Pancreas (tissue), 10 donors: ENCODE results near the gene DNAJB14. TPM values are rescaled to one million over a fixed set of nuclear protein-coding genes. Genes with fewer than 3 reads are reported as not detected.

Experiments used
- ATAC-seq, 4 donors: fragments of 200-7000 bp; cut with Tn5 transposase; one replicate each; pipeline versions ENCODE4 v1.8.0 to v1.9.1; 2020; ENCODE audit warnings: mild to moderate bottlenecking in 4 of 4, moderate library complexity in 4 of 4
- DNase-seq, 6 donors: peaks; one replicate each; pipeline ENCODE4 v3.0.0-alpha.2; 2020
- FAIRE-seq: peaks from 2 replicates; lab custom pipeline; 2012; peaks lifted over from hg19 to GRCh38; lab: Jason Lieb, UNC
- H3K27ac ChIP-seq, 4 donors: fragments of 200-600 bp; sonication (generic); 1 replicate in 3 of 4; 2 replicates in 1 of 4; pipeline versions ENCODE4 v1.5.0 to v1.8.0; 2020
- H3K27me3 ChIP-seq, 4 donors: fragments of 200-600 bp; one replicate each; pipeline ENCODE4 v1.8.0; 2021
- H3K36me3 ChIP-seq, 3 donors: fragments of 200-600 bp; sonication (generic) in 1 of 3; one replicate each; pipeline versions ENCODE4 v1.5.0 to v1.8.0; 2020 to 2021
- H3K4me1 ChIP-seq, 3 donors: fragments of 200-600 bp; one replicate each; pipeline ENCODE4 v1.8.0; 2021
- H3K4me3 ChIP-seq, 4 donors: fragments of 200-600 bp; sonication (generic) in 2 of 4; one replicate each; pipeline versions ENCODE4 v1.5.0 to v1.8.0; 2020 to 2021
- H3K9me3 ChIP-seq, 4 donors: fragments of 200-600 bp; one replicate each; pipeline ENCODE4 v1.8.0; 2021
- CTCF ChIP-seq, 4 donors: fragments of 200-600 bp; sonication (generic) in 3 of 4; IDR thresholded peaks; one replicate each; pipeline versions ENCODE4 v1.5.0 to v1.8.0; 2021; ENCODE audit warnings: antibody characterized with exemption in 4 of 4
- WGBS, 2 donors: extraction: QIAGEN DNeasy Blood & Tissue Kit; methylation state at CpG; one replicate each; pipeline ENCODE4 v1.1.7; 2013; 5-methylcytosine and 5-hydroxymethylcytosine counted together
- intact Hi-C, 3 donors: fragments of 100-400 bp; cut with DNase I; formaldehyde crosslinking; loops; one replicate each; pipeline versions ENCODE4 v1.11.1 to v1.14.2; 2022
- polyA plus RNA-seq, 2 donors: library from polyadenylated mRNA; stranded (reverse); fragments of 200-250 nt; gene quantifications; one replicate each; pipeline ENCODE4 v1.2.3, GENCODE V29; 2013
- total RNA-seq, 6 donors: library from RNA; stranded (reverse); fragmentation: NEBNext Ultra II Directional in 4 of 6; extraction: Animal tissue kit (Norgen Biotek cat#: 25700) in 4 of 6; gene quantifications; one replicate each; pipeline versions ENCODE4 v1.2.1 to v1.2.4, GENCODE V29; 2021 to 2023
- donor health status: healthy with polysubstance abuse.
- donor health status: DM: no; HTN: no; CAD: no; lungs with moderate emphysema.
- donor health status: DM: no; HTN: no; CAD: no.
- donor health status: control.
- donor health status: control.
- donor health status: Bipolar disorder and iron deficiency.
- donor health status: DM: yes; HTN: yes; CAD: no.
- donor health status: DM: no; HTN: no; CAD: no.
- donor health status: DM: no; HTN: no; CAD: no.
- donor health status: DM: yes; HTN: yes; CAD: no.

DNAJB14 gene
- total and polyA plus RNA-seq, 8 donors: 3.6 to 23.7 (median 11.6) TPM

- no peak for TF ChIP-seq CTCF (IDR thresholded peaks at IDR 0.05)
- no peak for DNase-seq
- H3K27ac ChIP-seq: no peak overlapping the region
- no peaks in the 10 kb centered on the region for H3K36me3 ChIP-seq
- WGBS, 2 donors: 45 to 54% methylated on average over 8 of the region's 8 CpGs
- intact Hi-C loops: no loop called here
- H3K9me3 ChIP-seq: no peaks in the 10 kb centered on the region
- ATAC-seq: no peak
- H3K4me3 ChIP-seq: no peak overlapping the region
- H3K4me1 ChIP-seq: no peaks in the 10 kb centered on the region
- no peak for FAIRE-seq
- no peaks in the 10 kb centered on the region for H3K27me3 ChIP-seq
These were observed 78.3 kb downstream of the DNAJB14 start for GRCh38 chr4:99868126-99868596.

GRCh38 chr4:99863804-99864203 is 82.6 kb downstream of the DNAJB14 start:
- Histone ChIP-seq H3K36me3 (no peaks in the 10 kb centered on the region), H3K4me1 (no peaks in the 10 kb centered on the region), H3K27me3 (no peaks in the 10 kb centered on the region), H3K27ac (no peak overlapping the region), H3K4me3 (no peak overlapping the region), H3K9me3 (no peaks in the 10 kb centered on the region)
- TF ChIP-seq CTCF (IDR thresholded peaks at IDR 0.05): no peak
- ATAC-seq (no peak), DNase-seq (no peak), FAIRE-seq (no peak)
- 45 to 61% methylated on average over 3 of the region's 3 CpGs for WGBS, 2 donors
- intact Hi-C loops: no loop called here

- no peak for ATAC-seq
- no peak for DNase-seq
- Histone ChIP-seq H3K36me3 (no peaks in the 10 kb centered on the region), H3K27me3 (no peaks in the 10 kb centered on the region), H3K4me3 (no peak overlapping the region), H3K9me3 (no peaks in the 10 kb centered on the region), H3K4me1 (no peaks in the 10 kb centered on the region), H3K27ac (no peak overlapping the region)
- intact Hi-C loops: no loop called here
- TF ChIP-seq CTCF (IDR thresholded peaks at IDR 0.05): no peak
- FAIRE-seq: no peak
- WGBS, 2 donors: 37 to 42% methylated on average over 5 of the region's 5 CpGs
These were observed 85.1 kb downstream of the DNAJB14 start for GRCh38 chr4:99861120-99861905.

- H3K27me3 ChIP-seq: no peaks in the 10 kb centered on the region
- FAIRE-seq: no peak
These were observed 85.9 kb downstream of the DNAJB14 start for GRCh38 chr4:99860521-99860920.

More at GRCh38 chr4:99860521-99860920, 85.9 kb downstream of the DNAJB14 start:
- Histone ChIP-seq H3K27ac (no peak overlapping the region), H3K36me3 (no peaks in the 10 kb centered on the region), H3K4me3 (no peak overlapping the region), H3K4me1 (no peaks in the 10 kb centered on the region), H3K9me3 (no peaks in the 10 kb centered on the region)
- no peak for ATAC-seq
- WGBS, 2 donors: 54 to 71% methylated on average over 2 of the region's 2 CpGs
- no peak for DNase-seq
- intact Hi-C loops: no loop called here
- no peak for TF ChIP-seq CTCF (IDR thresholded peaks at IDR 0.05)
